Measurements from ENCODE around the gene KDM5A.

- no peak for TF ChIP-seq CTCF (optimal IDR thresholded peaks at IDR 0.05 in 1 of 3, IDR thresholded peaks at IDR 0.05 in 1 of 3, conservative IDR thresholded peaks at IDR 0.05 in 1 of 3; ENCODE audit: extremely low read depth in 1 of 3, insufficient read depth in 2 of 3, low read length in 3 of 3)
- no peak for TF ChIP-seq EZH2 (IDR thresholded peaks at IDR 0.05; ENCODE audit: low read length)
Measured at GRCh38 chr12:366820-367219, 22.3 kb downstream of the KDM5A start.

All from keratinocyte (primary cell).